Astrocyte (in vitro differentiated cells and primary cell): ENCODE data around the gene XCL2. TPM values are rescaled to one million over a fixed set of nuclear protein-coding genes. Genes with fewer than 3 reads are reported as not detected.
A peak's percentile ranks its signal among the peaks of the same experiment; 100 is the strongest.

ENCODE experiments used
- DNase-seq: peaks from one replicate; pipeline ENCODE4 v3.0.0-alpha.2; 2010; ENCODE audit warnings: low read depth
- FAIRE-seq: peaks from 2 replicates; lab custom pipeline; 2011; peaks lifted over from hg19 to GRCh38; lab: Jason Lieb, UNC
- H2AFZ ChIP-seq: 2 replicates; pipeline ENCODE4 v1.6.0; 2012; ENCODE audit warnings: low read depth, low read length, inconsistent platforms
- H3K27ac ChIP-seq: 2 replicates; pipeline ENCODE4 v1.5.1; 2011; ENCODE audit warnings: low read depth, low read length, inconsistent platforms
- H3K27me3 ChIP-seq: 2 replicates; pipeline ENCODE4 v1.6.0; 2011; ENCODE audit warnings: low read length, inconsistent platforms; ENCODE audit not compliant: insufficient read depth
- H3K36me3 ChIP-seq: 2 replicates; pipeline ENCODE4 v1.5.1; 2011; ENCODE audit warnings: low read length, inconsistent platforms; ENCODE audit not compliant: insufficient read depth
- H3K4me1 ChIP-seq: 2 replicates; pipeline ENCODE4 v1.5.1; 2011; ENCODE audit warnings: low read length, inconsistent platforms; ENCODE audit not compliant: insufficient read depth
- H3K4me2 ChIP-seq: 2 replicates; pipeline ENCODE4 v1.6.0; 2012; ENCODE audit warnings: low read length, inconsistent platforms
- H3K4me3 ChIP-seq: 2 replicates; pipeline ENCODE4 v1.5.1; 2011; ENCODE audit warnings: low read depth, mild to moderate bottlenecking, low read length, inconsistent platforms; ENCODE audit not compliant: insufficient read depth
- H3K79me2 ChIP-seq: 2 replicates; pipeline ENCODE4 v1.6.0; 2012; ENCODE audit warnings: mild to moderate bottlenecking, low read length, inconsistent platforms; ENCODE audit not compliant: insufficient read depth
- H3K9ac ChIP-seq: 2 replicates; pipeline ENCODE4 v1.6.0; 2012; ENCODE audit warnings: mild to moderate bottlenecking, low read length, inconsistent platforms
- H3K9me3 ChIP-seq: 2 replicates; pipeline ENCODE4 v1.5.1; 2012; ENCODE audit warnings: low read depth, mild to moderate bottlenecking, low read length, inconsistent platforms; ENCODE audit not compliant: insufficient read depth
- H4K20me1 ChIP-seq: 2 replicates; pipeline ENCODE4 v1.6.0; 2012; ENCODE audit warnings: low read length, inconsistent platforms; ENCODE audit not compliant: insufficient read depth
- H3K27ac Mint-ChIP-seq: one replicate; pipeline ENCODE4 v1.8.0; 2021; ENCODE audit warnings: mild to moderate bottlenecking, mixed read lengths; ENCODE audit not compliant: unreplicated experiment
- H3K27me3 Mint-ChIP-seq: one replicate; pipeline ENCODE4 v1.8.0; 2021; ENCODE audit warnings: low read depth, mixed read lengths; ENCODE audit not compliant: unreplicated experiment
- H3K36me3 Mint-ChIP-seq: one replicate; pipeline ENCODE4 v1.8.0; 2021; ENCODE audit warnings: low read depth, mixed read lengths; ENCODE audit not compliant: unreplicated experiment
- H3K4me1 Mint-ChIP-seq: one replicate; pipeline ENCODE4 v1.8.0; 2021; ENCODE audit warnings: low read depth, mixed read lengths; ENCODE audit not compliant: unreplicated experiment
- H3K4me3 Mint-ChIP-seq: one replicate; pipeline ENCODE4 v1.8.0; 2021; ENCODE audit warnings: mild to moderate bottlenecking, moderate library complexity, mixed read lengths; ENCODE audit not compliant: unreplicated experiment
- H3K9me3 Mint-ChIP-seq: one replicate; pipeline ENCODE4 v1.8.0; 2021; ENCODE audit warnings: mild to moderate bottlenecking, mixed read lengths; ENCODE audit not compliant: unreplicated experiment
- CTCF ChIP-seq: IDR thresholded peaks from 2 replicates; pipeline ENCODE4 v1.5.1; 2011; ENCODE audit warnings: low read depth, mild to moderate bottlenecking, inconsistent platforms, low read length, moderate library complexity; ENCODE audit not compliant: insufficient read depth
- EZH2 ChIP-seq: IDR thresholded peaks from 2 replicates; pipeline ENCODE4 v1.6.1; 2012; ENCODE audit warnings: mild to moderate bottlenecking, low read length, inconsistent platforms; ENCODE audit not compliant: insufficient read depth
- total RNA-seq: library from RNA; stranded (reverse); gene quantifications from 2 replicates; pipeline ENCODE4 v1.2.1, GENCODE V29; 2021

The XCL2 gene
- total RNA-seq, 1 donor from 2014 or later: not detected

- no peak for TF ChIP-seq EZH2
- no peak for TF ChIP-seq CTCF
- no peaks in the 10 kb centered on the region for H3K9me3 Mint-ChIP-seq
- peaks cover 2% of the 10 kb centered on the region for H3K27me3 Mint-ChIP-seq
- H3K36me3 Mint-ChIP-seq: no peaks in the 10 kb centered on the region
- Histone ChIP-seq H3K4me1 (peaks cover 11% of the 10 kb centered on the region), H3K79me2 (no peaks in the 10 kb centered on the region), H4K20me1 (no peaks in the 10 kb centered on the region), H2AFZ (no peak overlapping the region), H3K27ac (no peak overlapping the region), H3K36me3 (no peaks in the 10 kb centered on the region), H3K9me3 (no peaks in the 10 kb centered on the region), H3K27me3 (no peaks in the 10 kb centered on the region), H3K4me3 (no peak overlapping the region), H3K4me2 (no peak overlapping the region), H3K9ac (no peak overlapping the region)
- no peak overlapping the region for H3K27ac Mint-ChIP-seq
- no peak overlapping the region for H3K4me3 Mint-ChIP-seq
- DNase-seq (no peak), FAIRE-seq (no peak)
- peaks cover 4% of the 10 kb centered on the region for H3K4me1 Mint-ChIP-seq
Measured at GRCh38 chr1:168589167-168589566, 45.4 kb upstream of the XCL2 start.

- H3K27me3 Mint-ChIP-seq: peaks cover 2% of the 10 kb centered on the region
- no peak for FAIRE-seq
- H3K9me3 ChIP-seq: no peaks in the 10 kb centered on the region
- no peak overlapping the region for H3K4me3 ChIP-seq
- H3K79me2 ChIP-seq: no peaks in the 10 kb centered on the region
- H3K9me3 Mint-ChIP-seq: no peaks in the 10 kb centered on the region
- H3K27ac Mint-ChIP-seq: no peak overlapping the region
- no peaks in the 10 kb centered on the region for H3K36me3 ChIP-seq
- H3K36me3 Mint-ChIP-seq: no peaks in the 10 kb centered on the region
- H3K4me1 ChIP-seq: peaks cover 15% of the 10 kb centered on the region
- H3K4me1 Mint-ChIP-seq: peaks cover 8% of the 10 kb centered on the region
- H3K4me3 Mint-ChIP-seq: no peak overlapping the region
- H2AFZ ChIP-seq: no peak overlapping the region
- no peaks in the 10 kb centered on the region for H3K27me3 ChIP-seq
- H3K9ac ChIP-seq: no peak overlapping the region
- no peak overlapping the region for H3K4me2 ChIP-seq
- DNase-seq: no peak
- H4K20me1 ChIP-seq: no peaks in the 10 kb centered on the region
- no peak overlapping the region for H3K27ac ChIP-seq
- TF ChIP-seq EZH2 (no peak), CTCF (no peak)
Measured at GRCh38 chr1:168585937-168586336, 42.1 kb upstream of the XCL2 start.

DNA sequence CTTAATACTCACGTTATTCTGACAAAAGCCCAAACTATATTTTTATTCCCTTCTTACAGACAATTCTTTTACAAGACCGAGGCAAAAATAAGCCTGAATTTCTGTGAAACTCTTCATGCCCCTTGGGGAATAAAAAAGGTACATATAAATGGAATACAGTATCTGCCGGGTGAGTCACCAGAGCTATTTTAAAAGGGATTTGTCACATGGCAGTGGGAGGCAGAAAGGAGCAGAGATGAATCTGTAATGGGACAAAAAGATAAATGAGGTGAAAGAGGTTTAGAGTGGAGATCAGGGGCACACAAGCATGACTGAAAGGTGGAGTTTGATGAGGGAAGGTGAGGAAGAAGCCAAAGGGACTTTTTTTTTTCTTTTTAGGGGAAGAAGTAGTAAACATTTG, 41.4 kb upstream of the XCL2 start:
- Mint-ChIP-seq H3K4me1 (peaks cover 8% of the 10 kb centered on the region), H3K9me3 (no peaks in the 10 kb centered on the region), H3K27ac (no peak overlapping the region), H3K4me3 (no peak overlapping the region), H3K36me3 (no peaks in the 10 kb centered on the region), H3K27me3 (no peaks in the 10 kb centered on the region)
- DNase-seq: peak; percentile 54
- no peak overlapping the region for H3K9ac ChIP-seq
- no peaks in the 10 kb centered on the region for H3K36me3 ChIP-seq
- H3K4me3 ChIP-seq: no peak overlapping the region
- no peaks in the 10 kb centered on the region for H3K9me3 ChIP-seq
- TF ChIP-seq EZH2: no peak
- TF ChIP-seq CTCF: no peak
- no peak for FAIRE-seq
- H3K27me3 ChIP-seq: no peaks in the 10 kb centered on the region
- no peaks in the 10 kb centered on the region for H3K79me2 ChIP-seq
- H3K4me1 ChIP-seq: peaks cover 15% of the 10 kb centered on the region
- H4K20me1 ChIP-seq: no peaks in the 10 kb centered on the region
- peak overlapping the region; percentile 18 for H3K4me2 ChIP-seq
- no peak overlapping the region for H2AFZ ChIP-seq
- H3K27ac ChIP-seq: no peak overlapping the region
